Epithelial cell of proximal tubule (primary cell): ENCODE measurements around the gene MTRR. TPM values are rescaled to one million over a fixed set of nuclear protein-coding genes. Genes with fewer than 3 reads are reported as not detected.

Experiments used
- DNase-seq: peaks from one replicate; pipeline ENCODE4 v3.0.0-alpha.2; 2011; ENCODE audit warnings: low read depth
- H3K4me3 ChIP-seq: 2 replicates; pipeline ENCODE4 v1.5.1; 2011; ENCODE audit warnings: low read depth, mild to moderate bottlenecking, low read length
- total RNA-seq: library from RNA; depleted of rRNA; stranded (reverse); fragments of >200 nt; gene quantifications from 2 replicates; pipeline ENCODE4 v1.2.3, GENCODE V29; 2015
- TF ChIP-seq, protein P1 (sequence below): conservative IDR thresholded peaks from 2 replicates; pipeline ENCODE4 v1.5.1; 2012; ENCODE audit warnings: low read depth, mild to moderate bottlenecking, low read length

MTRR gene
- total RNA-seq, 1 donor from 2014 or later = 20.0 TPM

DNA sequence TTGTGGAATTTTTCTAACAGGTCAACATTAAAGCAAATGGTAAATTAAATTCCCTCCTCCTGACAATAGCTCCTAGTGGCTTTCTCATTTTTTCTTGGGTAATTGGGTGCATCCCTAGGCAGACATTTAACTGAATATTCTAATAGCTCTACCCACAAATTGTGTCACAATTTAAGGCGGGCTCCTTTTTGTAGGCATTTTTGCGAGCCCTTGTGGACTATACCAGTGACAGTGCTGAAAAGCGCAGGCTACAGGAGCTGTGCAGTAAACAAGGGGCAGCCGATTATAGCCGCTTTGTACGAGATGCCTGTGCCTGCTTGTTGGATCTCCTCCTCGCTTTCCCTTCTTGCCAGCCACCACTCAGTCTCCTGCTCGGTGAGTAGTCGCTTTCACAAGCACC is 20.0 kb downstream of the MTRR start:
- H3K4me3 ChIP-seq = no peak overlapping the region
- TF ChIP-seq, protein P1, sequence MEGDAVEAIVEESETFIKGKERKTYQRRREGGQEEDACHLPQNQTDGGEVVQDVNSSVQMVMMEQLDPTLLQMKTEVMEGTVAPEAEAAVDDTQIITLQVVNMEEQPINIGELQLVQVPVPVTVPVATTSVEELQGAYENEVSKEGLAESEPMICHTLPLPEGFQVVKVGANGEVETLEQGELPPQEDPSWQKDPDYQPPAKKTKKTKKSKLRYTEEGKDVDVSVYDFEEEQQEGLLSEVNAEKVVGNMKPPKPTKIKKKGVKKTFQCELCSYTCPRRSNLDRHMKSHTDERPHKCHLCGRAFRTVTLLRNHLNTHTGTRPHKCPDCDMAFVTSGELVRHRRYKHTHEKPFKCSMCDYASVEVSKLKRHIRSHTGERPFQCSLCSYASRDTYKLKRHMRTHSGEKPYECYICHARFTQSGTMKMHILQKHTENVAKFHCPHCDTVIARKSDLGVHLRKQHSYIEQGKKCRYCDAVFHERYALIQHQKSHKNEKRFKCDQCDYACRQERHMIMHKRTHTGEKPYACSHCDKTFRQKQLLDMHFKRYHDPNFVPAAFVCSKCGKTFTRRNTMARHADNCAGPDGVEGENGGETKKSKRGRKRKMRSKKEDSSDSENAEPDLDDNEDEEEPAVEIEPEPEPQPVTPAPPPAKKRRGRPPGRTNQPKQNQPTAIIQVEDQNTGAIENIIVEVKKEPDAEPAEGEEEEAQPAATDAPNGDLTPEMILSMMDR = no peak
- DNase-seq = no peak

DNA sequence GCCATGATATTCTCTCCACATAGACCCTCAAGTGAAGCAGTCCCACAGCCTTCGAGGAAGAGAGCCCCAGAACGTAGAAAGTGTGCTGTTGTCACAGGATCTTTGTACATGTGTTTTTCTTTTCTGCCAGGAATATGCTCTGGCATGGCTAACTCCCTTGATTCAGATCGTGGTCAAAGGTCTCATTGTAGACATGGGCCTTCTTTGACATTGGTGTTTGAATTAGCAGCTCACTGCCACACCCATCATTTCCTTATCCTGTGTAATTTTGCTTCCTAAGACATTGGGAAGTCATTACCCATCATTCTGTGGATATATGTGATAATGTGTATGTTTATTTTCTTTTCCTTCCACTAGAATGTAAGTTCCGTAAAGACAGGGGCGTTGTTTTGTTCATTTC is 25.5 kb downstream of the MTRR start:
- TF ChIP-seq, protein P1 = no peak
- H3K4me3 ChIP-seq = no peak overlapping the region
- DNase-seq = no peak

DNA sequence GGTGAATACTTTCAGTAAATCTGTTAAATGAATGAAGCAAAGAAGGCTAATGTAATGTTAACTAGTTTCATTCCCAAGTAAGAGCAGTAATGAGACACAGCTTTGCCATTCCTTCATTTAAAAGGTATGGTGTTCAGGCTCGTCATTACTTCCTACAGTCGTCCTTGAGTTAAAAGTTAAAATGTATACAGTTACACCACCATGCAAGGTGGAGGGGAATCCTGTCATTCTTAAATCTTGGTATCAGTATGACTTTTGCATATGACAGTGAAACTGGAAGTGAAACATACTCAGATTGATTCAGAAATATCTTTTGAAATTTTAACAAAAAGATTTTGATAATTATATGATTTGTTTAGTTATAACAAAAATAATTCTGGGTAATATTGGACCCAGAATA is 25.9 kb downstream of the MTRR start:
- TF ChIP-seq, protein P1 = no peak
- no peak overlapping the region for H3K4me3 ChIP-seq
- DNase-seq = no peak

DNA sequence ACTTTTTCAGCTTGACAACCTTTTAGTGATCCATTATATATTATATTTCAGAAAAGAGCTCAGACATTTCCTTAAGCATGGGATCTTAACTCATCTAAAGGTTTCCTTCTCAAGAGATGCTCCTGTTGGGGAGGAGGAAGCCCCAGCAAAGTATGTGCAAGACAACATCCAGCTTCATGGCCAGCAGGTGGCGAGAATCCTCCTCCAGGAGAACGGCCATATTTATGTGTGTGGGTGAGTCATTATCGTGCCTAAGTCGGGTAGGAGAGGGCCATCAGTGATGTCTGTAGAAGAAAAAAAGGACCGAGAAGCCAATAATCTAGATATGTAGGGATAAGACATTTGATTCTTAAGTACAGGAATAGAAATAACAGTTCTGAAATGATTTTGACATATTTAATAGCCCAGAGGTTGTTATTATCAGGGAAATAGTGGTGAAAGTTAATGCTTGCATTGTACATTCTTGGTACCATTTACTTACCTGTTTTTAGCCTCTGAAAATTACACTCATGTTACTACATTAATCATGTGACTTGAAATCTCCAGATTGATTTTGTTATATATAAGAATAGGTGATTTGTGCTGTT is 28.2 kb downstream of the MTRR start:
- no peak overlapping the region for H3K4me3 ChIP-seq
- DNase-seq = no peak
- TF ChIP-seq, protein P1 = peak; percentile 55

DNA sequence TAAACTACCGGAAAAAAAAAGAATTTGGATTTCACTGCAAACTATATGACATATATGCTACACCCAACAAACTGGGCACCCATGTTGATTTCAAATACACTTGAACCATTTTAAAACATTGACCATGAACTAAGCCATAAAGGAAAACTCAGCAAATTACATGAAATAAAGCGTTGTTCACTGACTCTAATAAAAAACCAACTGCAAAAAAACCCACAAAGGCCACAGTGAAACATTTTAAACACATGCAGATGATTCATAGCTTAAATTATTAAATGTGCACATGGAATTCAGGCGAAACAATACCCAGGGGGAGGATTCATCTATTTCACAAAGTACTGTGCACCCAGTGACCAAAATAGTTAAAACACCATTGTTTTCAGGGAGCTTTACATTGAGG is 33.3 kb downstream of the MTRR start:
- no peak overlapping the region for H3K4me3 ChIP-seq
- TF ChIP-seq, protein P1 = no peak
- no peak for DNase-seq

DNA sequence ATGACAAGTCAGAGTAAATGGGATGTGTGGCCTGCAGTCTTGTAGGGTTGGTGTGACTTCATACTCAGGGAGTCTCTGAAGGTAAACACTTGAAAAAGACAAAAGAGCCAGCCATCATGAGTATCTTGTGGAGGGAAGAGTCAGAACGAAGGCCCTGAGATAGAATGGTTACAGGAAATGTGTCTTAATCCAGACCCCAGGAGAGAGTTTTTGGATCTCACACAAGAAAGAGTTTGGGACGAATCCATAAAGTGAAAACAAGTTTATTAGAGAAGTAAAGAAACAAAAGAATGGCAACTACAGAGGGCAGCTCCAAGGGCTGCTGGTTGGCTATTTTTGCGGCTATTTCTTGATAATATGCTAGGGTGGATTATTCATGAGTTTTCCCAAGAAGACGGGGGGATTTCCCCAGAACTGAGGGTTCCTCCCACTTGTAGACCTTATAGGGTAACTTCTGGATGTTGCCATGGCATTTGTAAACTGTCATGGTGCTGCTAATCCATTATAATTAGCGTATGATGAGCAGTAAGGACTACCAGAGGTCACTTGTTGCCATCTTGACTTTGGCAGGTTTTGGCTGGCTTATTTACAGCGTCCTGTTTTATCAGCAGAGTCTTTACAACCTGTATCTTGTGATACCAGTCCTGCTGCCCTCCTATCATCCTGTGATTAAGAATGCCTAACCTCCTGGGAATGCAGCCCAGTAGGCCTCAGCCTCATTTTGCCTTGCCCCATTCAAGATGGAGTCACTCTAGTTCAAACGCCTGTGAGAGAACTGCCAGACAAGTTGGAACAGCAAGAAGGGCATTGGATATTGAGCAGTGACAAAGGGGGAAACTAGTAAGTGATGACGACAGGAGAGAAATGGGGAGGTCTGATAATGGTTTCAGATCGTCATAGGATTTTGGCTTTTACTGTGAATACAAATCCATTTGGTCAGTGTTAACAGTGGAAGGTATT is 34.0 kb downstream of the MTRR start:
- no peak for DNase-seq
- H3K4me3 ChIP-seq = no peak overlapping the region
- TF ChIP-seq, protein P1 = no peak

DNA sequence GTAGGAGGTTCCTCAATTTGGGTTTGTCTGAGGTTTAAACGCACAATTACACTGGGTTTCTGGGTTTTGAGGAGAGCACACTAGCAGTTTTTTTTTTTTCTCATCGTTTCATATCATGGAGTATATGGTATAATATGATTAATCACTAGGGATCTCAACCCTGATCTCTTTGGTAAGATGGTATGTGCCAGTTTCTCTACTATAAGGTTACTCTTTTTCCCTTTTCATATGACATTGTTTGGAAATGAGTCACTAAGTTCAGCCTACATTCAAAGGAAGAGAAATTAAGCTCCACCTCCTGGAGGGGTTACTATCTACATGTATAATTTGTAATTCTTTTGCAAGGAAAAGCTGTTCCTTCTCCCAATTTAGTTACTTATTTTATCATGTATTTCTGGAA is 35.2 kb downstream of the MTRR start:
- TF ChIP-seq, protein P1 = no peak
- H3K4me3 ChIP-seq = no peak overlapping the region
- no peak for DNase-seq
